Eye (tissue), 1 donor: ENCODE measurements around the gene UBE2M.
"Not testable (repeated sequence)": the region's sequence is repeated elsewhere in the genome, so short reads cannot be mapped to it uniquely, and the experiment has no call there.

Experiments used
- DNase-seq: peaks from one replicate; pipeline ENCODE4 v3.0.0-alpha.2; 2015

Gene UBE2M

DNA sequence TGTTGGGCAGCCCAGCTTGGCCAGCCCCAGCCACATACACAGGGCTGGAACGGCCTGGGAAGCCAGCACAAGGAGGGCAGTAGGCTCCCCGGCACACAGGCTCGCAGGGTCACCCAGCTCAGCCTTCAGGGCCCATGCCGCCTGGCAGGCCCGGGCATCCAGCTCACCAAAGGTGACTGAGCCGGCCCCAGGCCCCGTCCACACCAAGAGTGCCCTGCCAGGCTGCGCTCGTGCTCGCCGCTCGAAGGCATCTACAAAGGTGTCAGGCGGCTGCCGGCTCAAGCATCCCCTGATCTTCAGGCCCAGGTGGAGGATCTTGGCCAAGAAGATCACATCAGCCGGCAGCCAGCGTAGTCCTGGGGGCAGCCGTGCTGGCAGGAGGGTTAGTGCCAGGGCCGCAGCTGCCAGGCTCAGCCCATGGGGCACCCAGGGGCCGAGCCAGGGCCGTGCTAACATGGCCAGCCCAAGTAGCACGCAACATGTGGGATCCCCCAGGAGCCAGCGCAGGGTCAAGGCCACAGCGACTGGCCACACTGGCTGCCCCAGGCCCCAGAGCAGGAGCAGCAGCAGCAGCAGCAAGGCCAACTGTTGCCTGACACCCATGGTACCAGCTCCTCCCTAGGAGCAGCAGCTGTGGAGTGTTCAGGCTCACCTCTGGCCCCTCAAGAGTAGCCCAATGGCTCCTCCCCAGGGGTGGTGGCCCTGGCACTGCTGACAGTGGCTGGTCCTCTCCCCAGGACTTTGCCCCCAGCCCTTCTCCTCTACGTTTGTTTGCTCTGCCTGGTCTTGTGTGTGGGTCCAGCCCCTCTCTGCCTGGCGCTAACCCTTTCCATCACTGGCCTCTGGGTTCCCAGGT lies 46.8 kb downstream of the UBE2M start, which contains the start of gene SLC27A5:
Gene SLC27A5 (minus strand): TSS at position 640 of the 856 bp plus-strand sequence. CDS start 37 bp downstream, at position 603.
- no peak for DNase-seq

DNA sequence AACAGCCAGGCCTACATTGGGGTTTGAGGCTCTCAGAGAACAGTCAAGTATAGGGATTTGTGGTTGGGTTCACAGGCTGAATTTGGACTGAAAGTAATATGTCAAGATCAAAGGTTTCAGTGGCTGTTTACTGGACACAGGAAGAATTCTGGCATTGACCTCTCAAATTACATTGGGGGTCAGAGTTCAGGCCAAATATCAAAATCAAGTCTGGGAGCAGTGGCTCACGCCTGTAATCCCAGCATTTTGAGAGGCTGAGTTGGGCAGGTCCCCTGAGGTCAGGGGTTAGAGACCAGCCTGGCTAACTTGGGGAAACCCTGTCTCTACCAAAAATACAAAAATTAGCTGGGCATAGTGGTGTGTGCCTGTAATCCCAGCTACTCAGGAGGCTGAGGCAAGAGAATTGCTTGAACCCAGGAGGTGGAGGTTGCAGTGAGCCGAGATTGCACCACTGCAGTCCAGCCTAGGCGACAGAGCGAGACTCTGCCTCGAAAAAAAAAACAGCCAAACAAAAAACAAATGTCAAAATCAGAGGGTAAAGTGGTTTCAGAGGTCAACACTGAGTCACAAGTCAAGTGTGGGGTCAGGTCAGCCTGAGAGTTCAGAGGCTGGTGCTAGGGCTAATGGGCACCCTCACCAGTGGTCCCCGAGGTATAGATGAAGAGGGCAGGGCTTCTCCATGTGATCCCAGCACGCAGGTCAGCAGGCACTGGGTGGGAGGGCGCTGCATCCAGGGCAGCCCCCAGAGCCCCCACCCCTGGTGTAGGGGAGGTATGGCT lies 48.1 kb downstream of the UBE2M start:
- no peak for DNase-seq

DNA sequence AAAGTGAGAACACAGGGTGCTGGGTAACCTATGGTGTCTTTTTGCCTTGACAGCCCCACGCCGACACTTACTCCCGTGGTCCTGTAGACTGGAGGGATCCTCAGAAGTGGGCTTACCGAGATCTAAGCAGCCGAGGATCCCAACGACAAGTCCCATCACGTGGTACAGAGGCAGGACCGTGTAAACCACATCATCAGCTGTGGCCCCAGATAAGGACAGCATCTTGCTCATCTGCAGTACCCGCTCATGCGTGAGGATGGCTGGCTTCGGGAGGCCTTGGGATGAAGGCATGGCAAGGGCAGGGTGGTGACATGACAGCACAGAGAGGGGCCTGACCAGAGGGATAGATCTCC lies 48.7 kb downstream of the UBE2M start:
- no peak for DNase-seq

DNA sequence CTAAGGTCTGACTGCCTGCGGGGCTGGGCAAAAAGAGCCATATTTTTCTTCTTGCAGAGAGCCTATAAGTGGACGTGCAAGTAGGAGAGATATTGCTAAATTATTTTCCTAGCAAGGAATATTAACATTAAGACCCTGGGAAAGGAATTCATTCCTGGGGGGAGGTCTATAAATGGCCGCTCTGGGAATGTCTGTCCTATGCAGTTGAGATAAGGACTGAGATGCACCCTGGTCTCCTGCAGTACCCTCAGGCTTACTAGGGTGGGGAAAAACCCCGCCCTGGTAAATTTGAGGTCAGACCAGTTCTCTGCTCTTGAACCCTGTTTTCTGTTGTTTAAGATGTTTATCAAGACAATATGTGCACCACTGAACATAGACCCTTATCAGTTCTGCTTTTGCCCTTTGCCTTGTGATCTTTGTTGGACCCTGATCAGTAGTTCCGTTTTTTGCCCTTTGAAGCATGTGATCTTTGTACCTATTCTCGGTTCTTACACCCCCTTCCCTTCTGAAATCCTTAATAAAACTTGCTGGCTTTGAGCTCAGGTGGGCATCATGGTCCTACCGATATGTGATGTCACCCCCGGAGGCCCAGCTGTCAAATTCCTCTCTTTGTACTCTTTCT lies 50.7 kb downstream of the UBE2M start:
- not testable (repeated sequence) for DNase-seq
